ENCODE data around the gene CEACAM21.

CEACAM21 gene

GRCh38 chr19:41620171-41620570 is 44.2 kb downstream of the CEACAM21 start:
- no peak for DNase-seq

GRCh38 chr19:41621226-41621625 is 45.3 kb downstream of the CEACAM21 start:
- no peak for DNase-seq

GRCh38 chr19:41621654-41622053 is 45.7 kb downstream of the CEACAM21 start:
- no peak for DNase-seq

GRCh38 chr19:41623360-41623759 is 47.4 kb downstream of the CEACAM21 start:
- no peak for DNase-seq

- no peak for DNase-seq
Observed at GRCh38 chr19:41624515-41624914, 48.5 kb downstream of the CEACAM21 start.

GRCh38 chr19:41624937-41625336 is 49.0 kb downstream of the CEACAM21 start:
- no peak for DNase-seq

- no peak for DNase-seq
Observed at GRCh38 chr19:41626278-41626677, 50.3 kb downstream of the CEACAM21 start.

- no peak for DNase-seq
Observed at GRCh38 chr19:41626877-41627276, 50.9 kb downstream of the CEACAM21 start, which contains the start of gene CEACAM4. Gene CEACAM4 (minus strand): TSS chr19:41627074. CDS start chr19:41626963, 111 bp downstream.

- DNase-seq = no peak
Observed at GRCh38 chr19:41627966-41628675, 52.2 kb downstream of the CEACAM21 start.

Measured in effector CD4-positive, alpha-beta T cell (primary cell).